ENCODE measurements around the gene USP40. TPM values are rescaled to one million over a fixed set of nuclear protein-coding genes. Genes with fewer than 3 reads are reported as not detected.

Gene USP40
- total and polyA plus RNA-seq, 10 of the 15 experiments (the other 5 are each of a cell fraction or from before 2014, with no cell fraction given): 3.4 to 20.8 (median 15.2) TPM

GRCh38 chr2:233440314-233440713 lies 126.3 kb downstream of the USP40 start:
- H3K4me3 ChIP-seq: no peak overlapping the region
- TF ChIP-seq NFYA (IDR thresholded peaks at IDR 0.05; ENCODE audit: borderline replicate concordance, low read depth, low read length) (no peak), RB1 (IDR thresholded peaks at IDR 0.05; ENCODE audit: borderline replicate concordance) (no peak), EED (IDR thresholded peaks at IDR 0.05; ENCODE audit: low read depth) (no peak), PML (IDR thresholded peaks at IDR 0.05; ENCODE audit: low read length) (no peak), ZBTB40 (IDR thresholded peaks at IDR 0.05; ENCODE audit: borderline replicate concordance) (no peak), POLR2AphosphoS5 (IDR thresholded peaks at IDR 0.05; ENCODE audit: low read length) (no peak), ZNF384 (IDR thresholded peaks at IDR 0.05; ENCODE audit: borderline replicate concordance, low read depth, low read length) (no peak), PAX5 (IDR thresholded peaks at IDR 0.05; ENCODE audit: borderline replicate concordance, low read depth, low read length) (no peak), SUPT20H (IDR thresholded peaks at IDR 0.05; ENCODE audit: borderline replicate concordance, control insufficient read depth, low read depth, low read length) (no peak), IRF5 (IDR thresholded peaks at IDR 0.05; ENCODE audit: borderline replicate concordance) (no peak)
- FAIRE-seq (no peak), ATAC-seq (no peak), DNase-seq (ENCODE audit: low read depth, low spot score) (no peak)
- no peaks in the 10 kb centered on the region for H3K79me2 ChIP-seq (ENCODE audit: control insufficient read depth, insufficient read depth, low read length)
- H3K4me1 ChIP-seq (ENCODE audit: control insufficient read depth, insufficient read depth, low read length): no peaks in the 10 kb centered on the region; the same call in 1 of the 2 replicates
- no peak overlapping the region for H3K27ac ChIP-seq (ENCODE audit: control insufficient read depth, insufficient read depth)
- no TSS peak for BruUV-seq (replicated peaks)
- over 99% methylated on average over 17 of the region's 17 CpGs for WGBS (ENCODE audit: insufficient coverage, insufficient replicate concordance, low lambda C conversion rate, missing lambda C conversion rate)
- no peak overlapping the region for H2AFZ ChIP-seq (ENCODE audit: control insufficient read depth, low read depth, low read length)
- no peaks in the 10 kb centered on the region for H3K9me3 ChIP-seq (replicated peaks; ENCODE audit: control insufficient read depth, insufficient read depth, low read length)
- H4K20me1 ChIP-seq (ENCODE audit: control insufficient read depth, insufficient read depth): no peaks in the 10 kb centered on the region; the same call in 1 of the 2 replicates
- ChIA-PET CTCF (interaction anchor here (0.8 to 1.9 kb wide), 5 partner anchors 21 to 271 kb away, joined by 3 to 8 read pairs (median 4); no protein-coding TSS in a partner anchor), SMC1A (ENCODE audit: uncharacterized antibody, unreplicated experiment) (interaction anchor here (0.6 to 1.7 kb wide), 3 partner anchors 22 to 38 kb away, joined by 3 to 5 read pairs (median 4); no protein-coding TSS in a partner anchor), RAD21 (ENCODE audit: unreplicated experiment) (interaction anchor here (1.0 to 1.2 kb wide), 3 partner anchors 24 to 87 kb away, joined by 3 to 8 read pairs (median 5); no protein-coding TSS in a partner anchor), POLR2A (no interaction called here)
- no peak overlapping the region for H3K9ac ChIP-seq (ENCODE audit: control insufficient read depth, insufficient read depth, low read length)
- H3K36me3 ChIP-seq (ENCODE audit: control insufficient read depth in 2 of 2, insufficient read depth in 2 of 2, low read length in 1 of 2): peaks cover 33 to 37% of the 10 kb centered on the region in 2 experiments; a peak in 3 of 4 replicates
- intact Hi-C loops (cut with micrococcal nuclease; ENCODE audit: unreplicated experiment) (loop anchor here (10.0 kb wide), 1 partner anchor 126 kb away; no protein-coding TSS in a partner anchor), in situ Hi-C loops (cut with MboI) (no loop called here)
- no peaks in the 10 kb centered on the region for H3K27me3 ChIP-seq (replicated peaks in 1 of 2; ENCODE audit: control insufficient read depth in 2 of 2, insufficient read depth in 2 of 2, low read length in 1 of 2)
- no peak overlapping the region for H3K4me2 ChIP-seq (ENCODE audit: control insufficient read depth, insufficient read depth)

Data from GM12878 (cell line).